SK-N-MC (cell line): ENCODE measurements around the gene GLRA3.
A peak's percentile ranks its signal among the peaks of the same experiment; 100 is the strongest.

Source experiments
- EZH2 ChIP-seq: fragments of 200-600 bp; sonication (generic); IDR thresholded peaks from one replicate; pipeline ENCODE4 v1.6.1; 2017; ENCODE audit warnings: antibody characterized with exemption
- FOXP2 ChIP-seq: optimal IDR thresholded peaks from 2 replicates; pipeline ENCODE3; 2011; ENCODE audit warnings: mild to moderate bottlenecking, moderate library complexity; ENCODE audit not compliant: insufficient read depth; ENCODE audit errors: extremely low read length, control extremely low read depth
- POLR2AphosphoS5 ChIP-seq: IDR thresholded peaks from 2 replicates; pipeline ENCODE4 v1.6.1; 2012; ENCODE audit warnings: mild to moderate bottlenecking, low read depth, low read length, borderline replicate concordance

- TF ChIP-seq POLR2AphosphoS5: no peak
- peak; percentile 24 for TF ChIP-seq FOXP2
- no peak for TF ChIP-seq EZH2
These were observed 121.1 kb downstream of the GLRA3 start for GRCh38 chr4:174707902-174708301.
